HG03097 (cell line): ENCODE data around the gene CRTAP.
"Not testable (repeated sequence)": the region's sequence is repeated elsewhere in the genome, so short reads cannot be mapped to it uniquely, and the experiment has no call there.

ENCODE experiments used
- ATAC-seq: cut with Tn5 transposase; IDR thresholded peaks from one replicate; pipeline ENCODE4 v1.9.1; 2021; ENCODE audit not compliant: unreplicated experiment, low FRiP score

The CRTAP gene

DNA sequence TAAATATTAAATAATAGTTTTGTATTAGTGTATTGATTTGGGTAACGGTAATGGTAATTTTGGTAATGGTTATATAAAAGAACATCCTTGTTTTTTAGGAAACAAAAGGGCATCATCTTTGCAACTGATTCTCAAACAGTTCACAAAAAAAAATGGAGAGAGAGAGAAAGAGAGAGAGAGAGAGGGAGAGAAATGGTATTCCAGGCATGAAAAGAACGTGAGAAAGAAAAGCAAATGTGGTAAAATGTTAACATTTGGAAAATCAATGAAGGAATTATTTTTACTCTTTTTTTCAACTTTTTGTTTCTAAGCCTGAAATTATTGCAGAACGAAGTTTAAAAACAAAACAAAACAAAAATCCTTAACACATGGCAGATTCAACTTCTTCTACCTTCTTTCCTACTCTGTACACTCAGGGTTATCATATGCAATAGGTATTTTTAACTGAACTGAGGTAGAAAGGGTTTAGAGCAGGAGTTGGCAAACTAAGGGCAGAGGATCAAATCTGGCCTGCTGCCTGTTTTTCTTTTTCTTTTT, 14.6 kb upstream of the CRTAP start:
- no peak for ATAC-seq

DNA sequence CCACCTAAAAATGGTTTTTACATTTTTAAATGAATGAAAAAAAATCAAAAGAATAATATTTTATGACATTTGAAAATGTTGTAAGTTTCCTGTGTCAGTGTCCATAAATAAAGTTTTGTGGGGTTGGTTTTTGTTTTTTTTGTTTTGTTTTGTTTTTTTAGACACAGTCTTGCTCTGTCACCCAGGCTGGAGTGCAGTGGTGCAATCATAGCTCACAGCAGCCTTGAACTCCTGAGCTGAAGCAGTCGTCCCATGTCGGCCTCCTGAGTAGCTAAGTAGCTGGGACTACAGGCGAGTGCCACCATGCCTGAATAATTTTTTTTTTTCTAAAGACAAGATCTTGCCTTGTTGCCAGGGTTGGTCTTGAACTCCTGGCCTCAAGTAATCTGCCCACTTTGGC, 14.1 kb upstream of the CRTAP start:
- no peak for ATAC-seq

GRCh38 chr3:33100229-33100628, 13.6 kb upstream of the CRTAP start:
- ATAC-seq: no peak

DNA sequence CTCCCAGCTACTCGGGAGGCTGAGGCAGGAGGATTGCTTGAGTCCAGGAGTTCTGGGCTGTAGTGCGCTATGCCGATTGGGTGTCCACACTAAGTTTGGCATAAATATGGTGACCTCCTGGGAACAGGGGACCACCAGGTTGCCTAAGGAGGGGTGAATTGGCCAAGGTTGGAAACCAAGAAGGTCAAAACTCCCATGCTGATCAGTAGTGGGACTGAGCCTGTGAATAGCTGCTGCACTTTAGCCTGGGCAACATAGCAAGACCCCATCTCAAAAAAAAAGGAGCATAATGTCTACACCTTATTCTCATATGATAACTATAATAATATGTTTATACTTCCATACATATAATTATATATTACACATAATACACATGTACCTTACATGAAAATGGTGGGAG, 10.8 kb upstream of the CRTAP start:
- no peak for ATAC-seq

- ATAC-seq: no peak
Observed at GRCh38 chr3:33103480-33103879, 10.3 kb upstream of the CRTAP start.

- no peak for ATAC-seq
Observed at GRCh38 chr3:33104803-33105202, 9.0 kb upstream of the CRTAP start.

DNA sequence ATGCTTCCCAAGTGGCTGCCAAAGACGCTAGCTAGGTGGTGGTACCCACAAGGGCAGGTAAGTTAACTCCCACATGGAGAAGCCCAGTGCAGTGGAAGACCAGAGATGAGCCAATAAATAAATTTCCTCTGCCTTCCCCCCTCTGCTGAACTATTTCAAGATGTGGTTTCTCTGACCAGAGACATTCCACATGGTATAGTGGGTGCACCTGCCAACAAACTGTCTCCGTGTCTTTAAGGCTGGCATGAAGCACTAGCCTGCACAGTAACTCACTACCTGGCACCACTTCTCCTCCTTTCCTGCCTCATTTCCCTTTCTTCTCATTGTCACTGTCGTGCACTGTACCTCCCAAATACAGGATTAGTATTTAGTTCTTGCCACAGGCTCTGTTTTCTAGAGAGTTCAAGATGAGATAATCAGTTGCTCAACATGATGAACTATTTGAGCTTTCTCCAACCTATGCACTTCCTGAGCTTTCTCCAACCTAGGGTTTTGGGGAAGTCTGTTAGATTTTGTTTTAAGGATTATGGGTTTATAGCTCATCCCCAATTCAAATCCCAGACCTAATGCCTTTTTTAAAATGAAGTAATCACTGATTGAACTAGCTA, 8.4 kb upstream of the CRTAP start:
- no peak for ATAC-seq

GRCh38 chr3:33106854-33107253, 7.0 kb upstream of the CRTAP start:
- ATAC-seq: not testable (repeated sequence)

- ATAC-seq: peak; percentile 32
Observed at GRCh38 chr3:33111581-33111980, 2.2 kb upstream of the CRTAP start.

DNA sequence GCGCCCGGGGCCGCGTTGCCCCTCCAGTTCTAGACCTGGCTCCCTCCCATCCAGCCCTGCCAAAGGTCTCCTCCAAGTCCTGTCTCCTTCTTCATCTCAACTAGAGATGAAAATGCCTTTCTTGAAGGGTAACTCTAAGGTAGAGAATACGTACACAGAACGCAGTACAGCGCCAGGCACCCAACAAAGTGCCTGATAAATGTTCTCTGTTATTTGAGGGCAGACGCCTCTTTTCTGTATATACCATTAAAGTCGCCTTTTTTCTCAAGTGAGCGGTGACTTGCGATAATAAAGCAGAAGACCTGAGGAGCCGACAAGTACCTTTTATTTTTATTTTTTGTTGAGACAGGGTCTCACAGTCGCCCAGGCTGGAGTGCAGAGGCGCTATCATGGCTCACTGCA, 809 bp downstream of the CRTAP start:
- ATAC-seq: no peak

GRCh38 chr3:33115024-33115768, 1.4 kb downstream of the CRTAP start:
- no peak for ATAC-seq

DNA sequence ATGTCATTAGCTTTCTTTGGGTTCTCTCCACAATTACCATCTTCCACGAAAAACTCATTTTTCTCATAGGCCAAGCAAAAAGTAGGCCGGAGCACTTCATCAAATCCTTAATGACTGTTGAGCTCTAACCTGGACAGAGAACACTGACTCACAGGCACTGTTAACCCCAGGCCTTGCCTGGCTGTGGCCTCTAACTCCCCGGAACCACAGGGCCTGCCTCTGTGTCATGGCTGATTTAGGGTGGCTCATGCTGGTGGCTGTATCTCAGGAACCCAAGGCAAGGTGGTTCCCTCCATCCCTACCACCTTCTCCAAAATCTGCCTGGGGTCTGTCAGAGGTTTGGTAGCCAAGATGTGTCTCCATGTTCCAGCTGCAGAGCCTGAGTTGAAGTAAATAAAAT, 3.6 kb downstream of the CRTAP start:
- no peak for ATAC-seq

DNA sequence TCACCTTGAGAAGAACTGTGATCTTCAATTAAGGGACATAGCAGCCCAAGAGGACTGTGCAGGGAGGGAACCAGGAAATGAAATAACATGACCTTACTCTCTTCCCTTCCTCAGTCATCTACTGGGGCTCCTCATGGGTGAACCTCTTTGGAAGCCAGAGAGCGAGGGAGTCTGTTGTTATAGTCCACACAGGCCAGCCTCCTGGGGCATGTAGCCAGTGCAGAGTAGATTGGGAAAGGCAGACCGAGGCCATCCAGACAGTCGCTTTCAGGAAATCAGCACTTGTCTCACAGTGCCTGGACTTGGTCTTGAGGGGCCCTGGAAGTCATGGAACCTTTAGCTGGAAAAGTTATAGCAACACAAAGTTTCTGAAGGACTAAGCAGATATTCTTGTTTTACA, 6.1 kb downstream of the CRTAP start:
- ATAC-seq: no peak

GRCh38 chr3:33122991-33123390, 9.2 kb downstream of the CRTAP start:
- ATAC-seq: no peak

DNA sequence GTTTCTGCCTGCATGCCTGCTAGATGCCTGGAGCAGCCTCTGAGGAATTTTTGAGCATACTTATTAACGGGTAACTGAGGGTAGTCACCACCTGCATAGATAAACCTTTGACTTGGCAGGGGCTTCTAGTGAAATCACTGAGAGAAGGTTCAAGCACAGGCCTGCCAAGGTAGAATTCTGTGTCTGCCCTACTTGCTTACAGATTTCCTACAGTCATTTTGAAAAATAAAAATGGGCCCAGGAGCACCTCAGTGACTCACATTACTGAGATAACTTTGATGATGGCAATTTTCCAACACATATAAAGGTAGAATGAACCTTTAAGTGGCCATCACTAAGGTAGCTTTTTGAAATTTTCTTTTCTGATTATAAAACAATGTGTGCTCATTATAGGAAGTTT, 10.8 kb downstream of the CRTAP start:
- ATAC-seq: no peak

GRCh38 chr3:33125840-33126239, 12.0 kb downstream of the CRTAP start:
- no peak for ATAC-seq

- no peak for ATAC-seq
Observed at GRCh38 chr3:33128706-33129105, 14.9 kb downstream of the CRTAP start.

DNA sequence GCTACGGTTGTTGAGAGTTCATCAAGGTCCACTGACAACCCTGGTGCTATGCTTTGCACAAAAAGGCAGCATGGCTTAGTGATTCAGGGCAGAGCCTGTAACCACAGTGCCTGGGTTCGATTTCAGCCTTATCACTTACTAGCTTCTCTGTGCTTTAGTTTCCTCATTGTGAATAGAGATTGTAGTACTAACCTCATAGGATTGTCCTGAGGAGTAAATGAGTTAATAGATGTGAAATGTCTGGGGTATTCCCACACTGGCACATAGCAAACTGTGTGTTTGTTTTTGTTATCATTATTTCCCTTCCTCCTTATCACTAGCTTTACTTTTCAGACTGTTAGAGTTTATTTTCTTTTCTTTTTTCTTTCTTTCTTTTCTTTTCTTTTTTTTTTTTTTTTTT, 16.3 kb downstream of the CRTAP start:
- no peak for ATAC-seq

DNA sequence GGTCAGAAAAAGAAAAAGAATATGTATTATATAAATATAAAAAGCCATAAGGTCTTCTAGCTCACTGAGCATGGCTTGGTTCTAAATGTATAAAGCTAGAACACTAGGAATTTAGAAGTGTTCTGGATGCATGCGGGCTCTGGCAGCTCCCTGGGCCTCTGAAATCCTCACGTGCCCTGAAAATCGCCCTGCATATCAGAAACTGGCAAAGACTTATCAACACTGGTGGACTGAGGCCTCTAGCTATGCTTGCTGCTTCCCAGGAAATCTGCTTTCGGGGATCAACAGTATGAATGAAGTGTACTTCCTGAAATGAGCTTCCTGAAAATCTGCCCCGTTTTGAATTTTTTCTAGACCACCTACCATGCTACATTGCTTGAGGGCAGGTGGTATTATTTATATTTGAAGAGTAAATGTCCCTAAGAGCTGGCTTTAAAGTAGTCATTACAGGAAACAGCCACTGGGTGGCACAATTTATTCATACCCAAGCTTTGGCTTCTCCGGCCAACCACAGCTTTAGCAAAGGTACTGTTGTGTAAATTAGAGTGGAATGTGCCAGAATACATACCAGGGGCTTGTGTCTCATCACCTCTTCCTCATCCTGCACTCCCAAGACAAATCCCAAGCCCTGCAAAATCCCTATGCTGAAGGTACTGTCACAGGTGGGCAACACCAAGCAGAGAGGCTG, 17.7 kb downstream of the CRTAP start:
- ATAC-seq: peak; percentile 54

DNA sequence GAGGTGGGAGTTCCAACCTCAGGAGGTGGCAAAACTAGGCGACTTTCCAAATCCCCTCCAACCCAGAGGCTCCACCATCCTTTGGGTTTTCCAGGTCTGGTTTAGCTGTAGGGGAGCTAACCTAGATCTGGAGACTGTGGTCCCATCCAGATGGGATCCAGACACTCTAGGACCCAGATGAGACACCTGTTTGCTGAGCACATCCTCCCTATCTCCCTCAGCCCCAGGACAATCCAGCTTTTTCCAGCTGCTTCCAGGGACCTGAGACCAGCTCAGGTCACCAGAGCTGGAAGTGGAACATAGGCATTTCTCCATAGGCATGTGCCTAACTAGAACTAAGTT, 18.2 kb downstream of the CRTAP start:
- ATAC-seq: no peak

DNA sequence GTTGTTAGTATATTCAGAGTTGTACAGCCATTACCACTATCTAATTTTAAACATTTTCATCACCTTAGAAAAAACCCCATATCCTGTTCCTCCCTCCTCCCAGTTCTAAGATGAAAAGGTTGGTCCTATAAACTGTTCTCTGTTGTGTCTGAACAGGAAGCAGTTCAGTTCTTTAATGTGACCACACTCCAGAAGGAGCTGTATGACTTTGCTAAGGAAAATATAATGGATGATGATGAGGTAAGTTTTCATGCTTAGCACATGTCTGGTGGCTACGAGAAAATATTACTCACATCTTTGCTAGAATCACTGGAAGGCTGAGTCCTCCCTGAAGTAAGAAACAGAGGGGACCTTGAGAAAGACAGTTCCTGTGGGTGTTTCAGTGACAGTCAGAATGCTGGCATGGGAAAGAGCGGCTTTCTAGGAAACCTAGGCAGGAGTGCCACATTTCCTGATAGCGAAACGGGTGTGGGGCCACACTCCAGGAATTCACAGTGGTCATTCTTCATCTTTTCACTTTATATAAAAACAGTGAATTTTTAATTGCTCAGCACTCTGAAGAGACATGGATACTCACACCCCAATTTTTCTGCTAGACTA, 20.3 kb downstream of the CRTAP start:
- ATAC-seq: no peak
